SU-DHL-6 (cell line): Measurements from ENCODE around the gene SEPTIN2.
"Not testable (repeated sequence)": the region's sequence is repeated elsewhere in the genome, so short reads cannot be mapped to it uniquely, and the experiment has no call there.

Source experiments
- H2AFZ ChIP-seq: fragments of 200-600 bp; sonication (generic); 2 replicates; pipeline ENCODE4 v1.6.1; 2014; ENCODE audit warnings: low read depth, mild to moderate bottlenecking, moderate library complexity, mixed read lengths, antibody characterized with exemption, low read length; ENCODE audit not compliant: severe bottlenecking
- H3F3A ChIP-seq: fragments of 200-600 bp; shearing (Covaris generic); 2 replicates; pipeline ENCODE4 v1.6.0; 2016; ENCODE audit warnings: antibody characterized with exemption, mild to moderate bottlenecking; ENCODE audit not compliant: insufficient read depth
- H3K27ac ChIP-seq: fragments of 200-600 bp; sonication (generic); 2 replicates; pipeline ENCODE4 v1.5.1; 2016; ENCODE audit warnings: low read depth, mild to moderate bottlenecking, low read length, moderate library complexity, mixed read lengths
- H3K27me3 ChIP-seq: fragments of 200-600 bp; sonication (generic), shearing (Covaris generic); 2 replicates; pipeline ENCODE4 v1.6.0; 2014; ENCODE audit warnings: mild to moderate bottlenecking, low read length
- H3K36me3 ChIP-seq: fragments of 200-600 bp; sonication (generic); 2 replicates; pipeline ENCODE4 v1.6.1; 2014; ENCODE audit warnings: mild to moderate bottlenecking, low read length, mixed read lengths
- H3K4me2 ChIP-seq: fragments of 300-600, 200-600 bp; shearing (Covaris generic), sonication (generic); 2 replicates; pipeline ENCODE4 v1.6.0; 2014; ENCODE audit warnings: low read length, low read depth, mild to moderate bottlenecking; ENCODE audit not compliant: poor library complexity, severe bottlenecking
- H3K4me3 ChIP-seq: fragments of 200-600 bp; sonication (generic); 2 replicates; pipeline ENCODE4 v1.5.1; 2014; ENCODE audit warnings: antibody characterized with exemption, low read length, mild to moderate bottlenecking, mixed read lengths; ENCODE audit not compliant: insufficient read depth, poor library complexity, severe bottlenecking
- H3K79me2 ChIP-seq: fragments of 200-600 bp; sonication (generic); 2 replicates; pipeline ENCODE4 v1.6.1; 2014; ENCODE audit warnings: mild to moderate bottlenecking, low read length, moderate library complexity; ENCODE audit not compliant: insufficient read depth
- H3K9ac ChIP-seq: fragments of 200-600 bp; sonication (generic); 2 replicates; pipeline ENCODE4 v1.7.0; 2014; ENCODE audit warnings: mild to moderate bottlenecking, low read length
- H3K9me2 ChIP-seq: fragments of 200-600 bp; sonication (generic); replicated peaks from 2 replicates; pipeline ENCODE4 v1.6.1; 2014; ENCODE audit warnings: low read length; ENCODE audit not compliant: insufficient read depth
- H3K9me3 ChIP-seq: fragments of 200-600 bp; sonication (generic); 2 replicates; pipeline ENCODE4 v1.6.1; 2014; ENCODE audit warnings: low read length, mixed read lengths; ENCODE audit not compliant: insufficient read depth
- H4K20me1 ChIP-seq: fragments of 200-600 bp; sonication (generic); 2 replicates; pipeline ENCODE4 v1.6.1; 2014; ENCODE audit warnings: low read depth, mild to moderate bottlenecking, antibody characterized with exemption, low read length, moderate library complexity, mixed read lengths
- EZH2phosphoT487 ChIP-seq: fragments of 200-600 bp; sonication (generic), shearing (Covaris generic); conservative IDR thresholded peaks from 2 replicates; pipeline ENCODE4 v1.6.1; 2018; ENCODE audit warnings: mild to moderate bottlenecking, antibody characterized with exemption, low read length, moderate library complexity, mixed read lengths
- TF ChIP-seq, protein P1 (sequence below): fragments of 200-600 bp; sonication (generic); IDR thresholded peaks from one replicate; pipeline ENCODE4 v1.5.1; 2017; ENCODE audit warnings: antibody characterized with exemption, mild to moderate bottlenecking, low read length, moderate library complexity; ENCODE audit not compliant: insufficient read depth, poor library complexity, severe bottlenecking

The SEPTIN2 gene

DNA sequence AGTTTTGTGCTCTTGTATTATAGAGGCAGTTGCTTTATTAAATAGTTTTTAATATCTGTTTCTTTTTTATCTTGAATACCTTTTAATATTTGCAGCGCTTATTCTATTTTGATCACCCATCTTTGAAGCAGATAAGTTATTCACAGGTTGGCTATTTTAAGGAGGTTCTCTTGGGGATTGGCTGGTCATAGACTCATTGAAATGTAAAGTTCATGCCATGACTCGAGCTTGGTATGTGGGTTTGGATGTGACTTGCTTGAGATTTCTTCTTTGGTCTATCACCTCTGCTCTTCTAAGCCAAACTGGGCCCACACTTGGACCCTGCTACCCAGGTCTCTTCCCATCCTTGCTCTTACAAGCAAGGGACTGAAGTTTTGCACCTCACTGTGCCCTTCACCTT, 74.0 kb downstream of the SEPTIN2 start:
- Histone ChIP-seq H2AFZ (no peak overlapping the region), H3K79me2 (no peaks in the 10 kb centered on the region), H3K27ac (no peak overlapping the region), H3K27me3 (no peaks in the 10 kb centered on the region), H4K20me1 (no peaks in the 10 kb centered on the region), H3K9ac (no peak overlapping the region), H3K9me3 (no peaks in the 10 kb centered on the region), H3F3A (no peaks in the 10 kb centered on the region), H3K4me2 (no peak overlapping the region), H3K4me3 (no peak overlapping the region), H3K36me3 (no peaks in the 10 kb centered on the region), H3K9me2 (no peaks in the 10 kb centered on the region)
- no peak for TF ChIP-seq EZH2phosphoT487
- TF ChIP-seq, protein P1, sequence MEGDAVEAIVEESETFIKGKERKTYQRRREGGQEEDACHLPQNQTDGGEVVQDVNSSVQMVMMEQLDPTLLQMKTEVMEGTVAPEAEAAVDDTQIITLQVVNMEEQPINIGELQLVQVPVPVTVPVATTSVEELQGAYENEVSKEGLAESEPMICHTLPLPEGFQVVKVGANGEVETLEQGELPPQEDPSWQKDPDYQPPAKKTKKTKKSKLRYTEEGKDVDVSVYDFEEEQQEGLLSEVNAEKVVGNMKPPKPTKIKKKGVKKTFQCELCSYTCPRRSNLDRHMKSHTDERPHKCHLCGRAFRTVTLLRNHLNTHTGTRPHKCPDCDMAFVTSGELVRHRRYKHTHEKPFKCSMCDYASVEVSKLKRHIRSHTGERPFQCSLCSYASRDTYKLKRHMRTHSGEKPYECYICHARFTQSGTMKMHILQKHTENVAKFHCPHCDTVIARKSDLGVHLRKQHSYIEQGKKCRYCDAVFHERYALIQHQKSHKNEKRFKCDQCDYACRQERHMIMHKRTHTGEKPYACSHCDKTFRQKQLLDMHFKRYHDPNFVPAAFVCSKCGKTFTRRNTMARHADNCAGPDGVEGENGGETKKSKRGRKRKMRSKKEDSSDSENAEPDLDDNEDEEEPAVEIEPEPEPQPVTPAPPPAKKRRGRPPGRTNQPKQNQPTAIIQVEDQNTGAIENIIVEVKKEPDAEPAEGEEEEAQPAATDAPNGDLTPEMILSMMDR: no peak

DNA sequence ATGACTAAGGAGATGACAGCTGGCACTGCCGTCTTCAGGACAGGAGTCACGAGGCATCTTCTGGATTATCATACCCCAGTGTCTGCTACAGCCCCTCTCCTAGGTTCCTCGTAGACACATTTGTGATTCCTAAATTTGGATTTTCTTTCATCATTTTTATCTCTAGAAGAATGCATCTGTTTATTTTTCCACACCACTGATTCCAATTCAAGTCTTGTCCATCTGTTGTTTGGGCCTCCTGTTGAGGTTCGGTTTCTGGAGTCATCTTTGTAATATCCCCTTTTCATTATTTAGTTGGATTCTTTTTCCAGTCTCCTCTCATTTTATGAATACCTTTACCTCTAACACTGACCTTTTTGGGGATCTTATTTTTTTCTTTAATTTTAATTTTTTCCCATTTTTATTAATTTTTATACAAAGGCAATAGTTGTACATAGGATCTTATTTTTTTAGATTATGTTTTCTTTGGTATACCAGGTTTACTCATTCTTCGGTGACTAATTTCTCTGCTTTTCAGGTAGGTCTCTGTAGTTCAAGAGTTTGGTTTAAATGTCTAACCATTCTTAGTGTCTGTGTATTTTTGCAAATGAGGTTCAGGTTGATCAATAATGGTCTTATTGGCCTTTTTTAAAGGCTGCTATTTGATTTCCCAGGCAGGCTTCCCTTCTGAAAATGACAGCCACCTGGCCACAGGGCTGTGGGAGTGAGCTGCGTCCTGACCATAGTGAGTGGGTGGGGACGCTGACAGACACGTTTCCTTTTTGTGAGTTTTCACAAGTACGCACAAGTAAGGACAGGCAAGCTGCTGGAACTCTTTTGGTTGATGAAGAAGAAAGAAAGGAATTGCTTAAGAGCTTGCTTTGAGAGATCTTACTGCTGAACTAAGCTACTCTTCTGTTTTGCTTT, 74.8 kb downstream of the SEPTIN2 start:
- TF ChIP-seq EZH2phosphoT487: no peak
- TF ChIP-seq, protein P1: no peak
- Histone ChIP-seq H3K9me2 (no peaks in the 10 kb centered on the region), H3K9ac (no peak overlapping the region), H3K4me3 (no peak overlapping the region), H2AFZ (no peak overlapping the region), H4K20me1 (no peaks in the 10 kb centered on the region), H3K27me3 (no peaks in the 10 kb centered on the region), H3F3A (no peaks in the 10 kb centered on the region), H3K36me3 (no peaks in the 10 kb centered on the region), H3K4me2 (no peak overlapping the region), H3K9me3 (no peaks in the 10 kb centered on the region), H3K27ac (no peak overlapping the region), H3K79me2 (no peaks in the 10 kb centered on the region)

DNA sequence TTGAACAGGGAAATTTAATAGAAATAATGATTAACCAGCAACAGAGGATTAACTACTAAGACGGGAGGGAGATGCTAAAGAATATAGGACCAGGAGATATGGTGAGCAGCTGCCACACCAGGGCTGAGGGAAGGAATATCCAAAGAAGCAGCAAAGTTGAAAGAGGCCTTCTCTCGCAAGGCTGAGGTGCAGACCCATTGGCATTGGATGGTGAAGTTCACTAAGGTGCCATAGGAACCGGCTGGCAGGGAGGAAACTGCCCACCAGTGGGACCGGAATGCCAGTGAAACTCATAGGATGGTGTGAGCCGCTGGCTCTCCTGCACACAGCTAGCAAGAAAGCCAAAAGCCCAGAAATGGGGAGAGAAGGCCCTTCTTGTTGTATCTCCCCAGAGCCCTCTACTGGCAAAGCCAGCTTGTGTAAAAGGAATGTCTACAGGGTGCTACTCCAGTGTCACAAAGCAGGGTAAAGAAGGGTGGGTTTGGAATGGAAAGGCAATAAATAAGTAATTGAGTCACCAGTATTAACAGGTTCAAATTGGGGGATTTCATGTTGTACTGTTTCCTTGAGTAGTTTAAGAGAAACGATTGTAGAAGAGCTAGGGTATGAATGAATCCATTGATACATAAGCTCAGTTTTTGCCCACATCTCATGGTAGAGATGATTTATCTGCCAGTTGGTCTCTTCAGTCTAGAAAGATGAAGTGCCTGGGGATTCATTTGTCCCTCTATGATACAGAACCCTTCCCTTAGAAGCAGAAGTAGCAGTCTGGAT, 76.4 kb downstream of the SEPTIN2 start:
- Histone ChIP-seq H3K4me3 (no peak overlapping the region), H3K9me3 (no peaks in the 10 kb centered on the region), H2AFZ (no peak overlapping the region), H3F3A (no peaks in the 10 kb centered on the region), H3K9me2 (no peaks in the 10 kb centered on the region), H3K36me3 (no peaks in the 10 kb centered on the region), H3K27ac (no peak overlapping the region), H3K4me2 (no peak overlapping the region), H3K9ac (no peak overlapping the region), H4K20me1 (no peaks in the 10 kb centered on the region), H3K79me2 (no peaks in the 10 kb centered on the region), H3K27me3 (no peaks in the 10 kb centered on the region)
- TF ChIP-seq EZH2phosphoT487: no peak
- TF ChIP-seq, protein P1: peak; percentile 25

DNA sequence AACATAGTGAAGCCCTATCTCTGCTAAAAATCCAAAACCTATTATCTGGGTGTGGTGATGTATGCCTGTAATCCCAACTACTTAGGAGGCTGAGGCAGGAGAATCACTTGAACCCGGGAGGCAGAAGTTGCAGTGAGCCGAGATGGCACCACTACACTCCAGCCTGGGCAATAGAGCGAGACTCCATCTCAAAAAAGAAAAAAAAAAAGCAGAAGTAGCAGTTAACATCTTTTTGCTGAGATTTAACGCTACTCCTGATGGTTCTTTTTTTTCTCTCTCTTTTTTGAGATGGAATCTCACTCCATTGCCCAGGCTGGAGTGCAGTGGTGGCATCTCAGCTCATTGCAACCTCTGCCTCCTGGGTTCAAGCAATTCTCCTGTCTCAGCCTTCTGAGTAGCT, 77.0 kb downstream of the SEPTIN2 start:
- H3K9ac ChIP-seq, H2AFZ ChIP-seq, H3K27ac ChIP-seq, H3K27me3 ChIP-seq, H3K4me3 ChIP-seq, H3K4me2 ChIP-seq, H3F3A ChIP-seq, H3K9me2 ChIP-seq, H3K9me3 ChIP-seq, H4K20me1 ChIP-seq, H3K36me3 ChIP-seq, H3K79me2 ChIP-seq: not testable (repeated sequence)
